ENCODE data around the gene DLGAP4. TPM values are rescaled to one million over a fixed set of nuclear protein-coding genes. Genes with fewer than 3 reads are reported as not detected.

The DLGAP4 gene
- polyA plus RNA-seq, 1 of the 3 experiments (the other 2 are of a cell fraction): 31.2 TPM

- TF ChIP-seq REST (IDR thresholded peaks at IDR 0.05; ENCODE audit: low read depth, low read length): no peak
- TF ChIP-seq MXI1 (IDR thresholded peaks at IDR 0.05; ENCODE audit: low read depth, low read length): no peak
- TF ChIP-seq FOXM1 (IDR thresholded peaks at IDR 0.05; ENCODE audit: low read depth): no peak
- no peak for TF ChIP-seq NRF1 (IDR thresholded peaks at IDR 0.05; ENCODE audit: low read depth, low read length)
- no peak for TF ChIP-seq GABPA (IDR thresholded peaks at IDR 0.05; ENCODE audit: low read depth)
- no peak for TF ChIP-seq MAX (IDR thresholded peaks at IDR 0.05; ENCODE audit: low read depth)
- TF ChIP-seq, protein P1, sequence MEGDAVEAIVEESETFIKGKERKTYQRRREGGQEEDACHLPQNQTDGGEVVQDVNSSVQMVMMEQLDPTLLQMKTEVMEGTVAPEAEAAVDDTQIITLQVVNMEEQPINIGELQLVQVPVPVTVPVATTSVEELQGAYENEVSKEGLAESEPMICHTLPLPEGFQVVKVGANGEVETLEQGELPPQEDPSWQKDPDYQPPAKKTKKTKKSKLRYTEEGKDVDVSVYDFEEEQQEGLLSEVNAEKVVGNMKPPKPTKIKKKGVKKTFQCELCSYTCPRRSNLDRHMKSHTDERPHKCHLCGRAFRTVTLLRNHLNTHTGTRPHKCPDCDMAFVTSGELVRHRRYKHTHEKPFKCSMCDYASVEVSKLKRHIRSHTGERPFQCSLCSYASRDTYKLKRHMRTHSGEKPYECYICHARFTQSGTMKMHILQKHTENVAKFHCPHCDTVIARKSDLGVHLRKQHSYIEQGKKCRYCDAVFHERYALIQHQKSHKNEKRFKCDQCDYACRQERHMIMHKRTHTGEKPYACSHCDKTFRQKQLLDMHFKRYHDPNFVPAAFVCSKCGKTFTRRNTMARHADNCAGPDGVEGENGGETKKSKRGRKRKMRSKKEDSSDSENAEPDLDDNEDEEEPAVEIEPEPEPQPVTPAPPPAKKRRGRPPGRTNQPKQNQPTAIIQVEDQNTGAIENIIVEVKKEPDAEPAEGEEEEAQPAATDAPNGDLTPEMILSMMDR (IDR thresholded peaks at IDR 0.05): no peak
Observed at GRCh38 chr20:36322131-36322530, 16.0 kb downstream of the DLGAP4 start (continued).

GRCh38 chr20:36330091-36330490, 24.0 kb downstream of the DLGAP4 start:
- H3K27me3 ChIP-seq (ENCODE audit: insufficient read depth): no peaks in the 10 kb centered on the region
- peaks cover 3% of the 10 kb centered on the region; the same call in 1 of the 2 replicates for H3K9me3 ChIP-seq
- H3K4me1 ChIP-seq (ENCODE audit: control insufficient read depth in 1 of 2, insufficient read depth in 2 of 2, low read depth in 1 of 2, low read length in 1 of 2): no peaks in the 10 kb centered on the region; a peak in 1 of 4 replicates
- no peaks in the 10 kb centered on the region for H3K79me2 ChIP-seq (ENCODE audit: insufficient read depth)
- no peak overlapping the region for H2AFZ ChIP-seq (ENCODE audit: low read depth)
- H3K36me3 ChIP-seq (replicated peaks in 1 of 2; ENCODE audit: control insufficient read depth in 1 of 2, insufficient read depth in 2 of 2, low read length in 1 of 2): no peaks in the 10 kb centered on the region
- CTCF ChIA-PET: no interaction called here
- H3K4me3 ChIP-seq (ENCODE audit: low read depth in 2 of 2, low read length in 1 of 2): no peak overlapping the region
- POLR2A ChIA-PET: no interaction called here
- H3K4me2 ChIP-seq: no peak overlapping the region
- no peaks in the 10 kb centered on the region for H4K20me1 ChIP-seq (ENCODE audit: insufficient read depth)
- no peak for DNase-seq
- no peaks in the 10 kb centered on the region for H3K9me2 ChIP-seq
- H3F3A ChIP-seq (replicated peaks; ENCODE audit: insufficient read depth): no peaks in the 10 kb centered on the region
- 31% methylated on average over 5 of the region's 5 CpGs for WGBS (ENCODE audit: low lambda C conversion rate)
- no peak overlapping the region for H3K27ac ChIP-seq (ENCODE audit: low read depth in 2 of 2, low read length in 1 of 2)
- no peak overlapping the region for H3K9ac ChIP-seq
- no peak for TF ChIP-seq POLR2AphosphoS5 (IDR thresholded peaks at IDR 0.05; ENCODE audit: low read depth, low read length)
- TF ChIP-seq ELF1 (IDR thresholded peaks at IDR 0.05): no peak
- TF ChIP-seq GABPA (IDR thresholded peaks at IDR 0.05; ENCODE audit: low read depth): no peak
- TF ChIP-seq REST (IDR thresholded peaks at IDR 0.05; ENCODE audit: low read depth, low read length): no peak
- TF ChIP-seq FOSL2 (IDR thresholded peaks at IDR 0.05; ENCODE audit: borderline replicate concordance, low read depth): no peak
- TF ChIP-seq, protein P2, sequence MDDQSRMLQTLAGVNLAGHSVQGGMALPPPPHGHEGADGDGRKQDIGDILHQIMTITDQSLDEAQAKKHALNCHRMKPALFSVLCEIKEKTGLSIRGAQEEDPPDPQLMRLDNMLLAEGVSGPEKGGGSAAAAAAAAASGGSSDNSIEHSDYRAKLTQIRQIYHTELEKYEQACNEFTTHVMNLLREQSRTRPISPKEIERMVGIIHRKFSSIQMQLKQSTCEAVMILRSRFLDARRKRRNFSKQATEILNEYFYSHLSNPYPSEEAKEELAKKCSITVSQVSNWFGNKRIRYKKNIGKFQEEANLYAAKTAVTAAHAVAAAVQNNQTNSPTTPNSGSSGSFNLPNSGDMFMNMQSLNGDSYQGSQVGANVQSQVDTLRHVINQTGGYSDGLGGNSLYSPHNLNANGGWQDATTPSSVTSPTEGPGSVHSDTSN (IDR thresholded peaks at IDR 0.05): no peak
- no peak for TF ChIP-seq SMC3 (IDR thresholded peaks at IDR 0.05; ENCODE audit: low read depth, low read length)
- TF ChIP-seq RXRA (IDR thresholded peaks at IDR 0.05; ENCODE audit: borderline replicate concordance, low read depth): no peak
- no peak for TF ChIP-seq MEF2A (IDR thresholded peaks at IDR 0.05; ENCODE audit: borderline replicate concordance, low read depth)
- TF ChIP-seq JUND (IDR thresholded peaks at IDR 0.05): no peak
- no peak for TF ChIP-seq SIN3A (IDR thresholded peaks at IDR 0.05; ENCODE audit: borderline replicate concordance, low read depth, low read length)
- TF ChIP-seq GATA2 (CRISPR knock-in tag; IDR thresholded peaks at IDR 0.05): no peak
- TF ChIP-seq, protein P3, sequence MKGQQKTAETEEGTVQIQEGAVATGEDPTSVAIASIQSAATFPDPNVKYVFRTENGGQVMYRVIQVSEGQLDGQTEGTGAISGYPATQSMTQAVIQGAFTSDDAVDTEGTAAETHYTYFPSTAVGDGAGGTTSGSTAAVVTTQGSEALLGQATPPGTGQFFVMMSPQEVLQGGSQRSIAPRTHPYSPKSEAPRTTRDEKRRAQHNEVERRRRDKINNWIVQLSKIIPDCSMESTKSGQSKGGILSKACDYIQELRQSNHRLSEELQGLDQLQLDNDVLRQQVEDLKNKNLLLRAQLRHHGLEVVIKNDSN (IDR thresholded peaks at IDR 0.05; ENCODE audit: borderline replicate concordance, low read depth): no peak
- no peak for TF ChIP-seq EP300 (IDR thresholded peaks at IDR 0.05; ENCODE audit: borderline replicate concordance in 1 of 2, low read depth in 1 of 2, low read length in 1 of 2)
- TF ChIP-seq TAF1 (IDR thresholded peaks at IDR 0.05; ENCODE audit: borderline replicate concordance, low read depth, low read length): no peak
- no peak for TF ChIP-seq TEAD4 (IDR thresholded peaks at IDR 0.05; ENCODE audit: borderline replicate concordance, insufficient read depth)
- no peak for TF ChIP-seq TCF12 (IDR thresholded peaks at IDR 0.05)
- TF ChIP-seq NRF1 (IDR thresholded peaks at IDR 0.05; ENCODE audit: low read depth, low read length): no peak

Data from SK-N-SH (cell line).